GM12891 (cell line): ENCODE results near the gene KIF6.

ENCODE experiments used
- POLR2A ChIP-seq: IDR thresholded peaks from 2 replicates; pipeline ENCODE4 v1.6.1; 2011; ENCODE audit warnings: low read depth, low read length, control low read depth
- POLR2AphosphoS5 ChIP-seq: IDR thresholded peaks from 2 replicates; pipeline ENCODE4 v1.6.1; 2011; ENCODE audit warnings: low read depth, low read length, control low read depth
- POU2F2 ChIP-seq: IDR thresholded peaks from 2 replicates; pipeline ENCODE4 v1.6.1; 2011; ENCODE audit warnings: low read depth, mild to moderate bottlenecking, control low read depth, low read length, moderate library complexity
- SPI1 ChIP-seq: IDR thresholded peaks from 2 replicates; pipeline ENCODE4 v1.6.1; 2011; ENCODE audit warnings: low read depth, low read length, control low read depth
- TAF1 ChIP-seq: IDR thresholded peaks from 2 replicates; pipeline ENCODE4 v1.6.1; 2011; ENCODE audit warnings: low read depth, low read length, control low read depth

DNA sequence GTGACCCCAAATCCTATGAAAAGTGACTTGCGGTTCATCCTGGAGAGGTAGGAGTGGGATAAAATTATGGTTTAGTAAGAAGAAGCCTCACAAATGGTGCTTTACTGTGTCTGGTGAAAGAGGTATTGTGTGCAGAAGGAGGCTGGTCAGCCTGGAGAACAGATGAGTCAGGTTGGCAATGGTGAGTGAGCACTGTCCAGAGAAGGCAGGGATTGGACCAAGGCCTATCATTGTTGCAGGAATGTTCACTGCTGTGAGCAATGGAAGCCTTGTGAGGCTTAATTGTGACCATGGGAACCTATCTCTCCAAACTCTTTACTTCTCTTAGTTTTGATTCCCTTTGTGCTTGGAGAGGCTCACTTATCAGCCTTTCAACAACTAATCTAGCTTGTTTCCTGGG, 313.7 kb downstream of the KIF6 start:
- TF ChIP-seq POLR2AphosphoS5, result no peak
- TF ChIP-seq TAF1, result no peak
- no peak for TF ChIP-seq SPI1
- no peak for TF ChIP-seq POLR2A
- no peak for TF ChIP-seq POU2F2
